Duodenal mucosa (tissue), 2 donors: Measurements from ENCODE around the gene AGPAT4.
"Not testable (repeated sequence)": the region's sequence is repeated elsewhere in the genome, so short reads cannot be mapped to it uniquely, and the experiment has no call there.

Source experiments
- H3K27ac ChIP-seq: one replicate; pipeline ENCODE4 v1.7.0; 2013; ENCODE audit warnings: low read depth, low read length
- H3K27me3 ChIP-seq, 2 donors: one replicate each; pipeline ENCODE4 v1.7.0; 2013; ENCODE audit warnings: low read length in 2 of 2, control low read depth in 1 of 2; ENCODE audit not compliant: insufficient read depth in 2 of 2, control insufficient read depth in 1 of 2
- H3K36me3 ChIP-seq, 2 donors: one replicate each; pipeline ENCODE4 v1.7.0; 2013; ENCODE audit warnings: low read length in 2 of 2, control low read depth in 1 of 2; ENCODE audit not compliant: insufficient read depth in 2 of 2, control insufficient read depth in 1 of 2
- H3K4me1 ChIP-seq, 2 donors: one replicate each; pipeline ENCODE4 v1.7.0; 2013; ENCODE audit warnings: low read length in 2 of 2, control low read depth in 1 of 2; ENCODE audit not compliant: insufficient read depth in 2 of 2, control insufficient read depth in 1 of 2
- H3K4me3 ChIP-seq, 2 donors: one replicate each; pipeline ENCODE4 v1.7.0; 2013; ENCODE audit warnings: low read length in 2 of 2, low read depth in 1 of 2
- H3K9ac ChIP-seq, 2 donors: one replicate each; pipeline ENCODE4 v1.7.0; 2013; ENCODE audit warnings: low read length in 2 of 2, low read depth in 1 of 2
- H3K9me3 ChIP-seq, 2 donors: one replicate each; pipeline ENCODE4 v1.7.0; 2013; ENCODE audit warnings: low read length in 2 of 2, control low read depth in 1 of 2; ENCODE audit not compliant: control insufficient read depth in 1 of 2

The AGPAT4 gene

GRCh38 chr6:161125591-161125990 is 148.3 kb downstream of the AGPAT4 start:
- Histone ChIP-seq H3K9me3 (peaks cover 5 to 12% of the 10 kb centered on the region in 2 donors), H3K36me3 (peaks cover 3 to 8% of the 10 kb centered on the region in 2 donors), H3K9ac (no peak overlapping the region), H3K4me1 (no peaks in the 10 kb centered on the region), H3K4me3 (no peak overlapping the region), H3K27me3 (no peaks in the 10 kb centered on the region), H3K27ac (no peak overlapping the region)

- H3K27me3 ChIP-seq, H3K27ac ChIP-seq, H3K4me3 ChIP-seq, H3K9ac ChIP-seq, H3K4me1 ChIP-seq: not testable (repeated sequence)
- H3K36me3 ChIP-seq: peaks cover 0 to 13% of the 10 kb centered on the region in 2 donors
- peaks cover 6 to 16% of the 10 kb centered on the region in 2 donors for H3K9me3 ChIP-seq
Observed at GRCh38 chr6:161123319-161123718, 150.5 kb downstream of the AGPAT4 start.

GRCh38 chr6:161117942-161118341 is 155.9 kb downstream of the AGPAT4 start:
- H3K9me3 ChIP-seq: peaks cover 4 to 8% of the 10 kb centered on the region in 2 donors
- H3K4me3 ChIP-seq: no peak overlapping the region
- peaks cover 3 to 54% of the 10 kb centered on the region in 2 donors for H3K36me3 ChIP-seq
- no peaks in the 10 kb centered on the region for H3K4me1 ChIP-seq
- no peak overlapping the region for H3K27ac ChIP-seq
- H3K9ac ChIP-seq: no peak overlapping the region
- H3K27me3 ChIP-seq: no peaks in the 10 kb centered on the region

GRCh38 chr6:161117308-161117707 is 156.6 kb downstream of the AGPAT4 start:
- no peaks in the 10 kb centered on the region for H3K4me1 ChIP-seq
- peaks cover 3 to 60% of the 10 kb centered on the region in 2 donors for H3K36me3 ChIP-seq
- H3K4me3 ChIP-seq: no peak overlapping the region

GRCh38 chr6:161116554-161116953 is 157.3 kb downstream of the AGPAT4 start:
- H3K4me3 ChIP-seq: no peak overlapping the region

More at GRCh38 chr6:161117308-161117707, 156.6 kb downstream of the AGPAT4 start:
- Histone ChIP-seq H3K27me3 (no peaks in the 10 kb centered on the region), H3K27ac (no peak overlapping the region), H3K9ac (no peak overlapping the region), H3K9me3 (peaks cover 4% of the 10 kb centered on the region in 2 donors)

GRCh38 chr6:161115468-161115867 is 158.4 kb downstream of the AGPAT4 start:
- peaks cover 15 to 78% of the 10 kb centered on the region in 2 donors for H3K36me3 ChIP-seq
- H3K27ac ChIP-seq: no peak overlapping the region

More at GRCh38 chr6:161116554-161116953, 157.3 kb downstream of the AGPAT4 start:
- Histone ChIP-seq H3K9ac (no peak overlapping the region), H3K36me3 (peaks cover 9 to 67% of the 10 kb centered on the region in 2 donors), H3K27ac (no peak overlapping the region), H3K4me1 (no peaks in the 10 kb centered on the region), H3K9me3 (peaks cover 4% of the 10 kb centered on the region in 2 donors), H3K27me3 (no peaks in the 10 kb centered on the region)

GRCh38 chr6:161111261-161111660 is 162.6 kb downstream of the AGPAT4 start:
- H3K36me3 ChIP-seq: peaks cover 40 to 99% of the 10 kb centered on the region in 2 donors
- no peak overlapping the region for H3K27ac ChIP-seq
- no peak overlapping the region for H3K4me3 ChIP-seq
- H3K4me1 ChIP-seq: no peaks in the 10 kb centered on the region
- no peaks in the 10 kb centered on the region for H3K27me3 ChIP-seq
- no peaks in the 10 kb centered on the region for H3K9me3 ChIP-seq
- H3K9ac ChIP-seq: no peak overlapping the region

More at GRCh38 chr6:161115468-161115867, 158.4 kb downstream of the AGPAT4 start:
- H3K27me3 ChIP-seq: no peaks in the 10 kb centered on the region
- no peak overlapping the region for H3K4me3 ChIP-seq
- no peak overlapping the region for H3K9ac ChIP-seq
- H3K4me1 ChIP-seq: no peaks in the 10 kb centered on the region
- H3K9me3 ChIP-seq: peaks cover under 1 to 4% of the 10 kb centered on the region in 2 donors

- Histone ChIP-seq H3K4me1 (no peaks in the 10 kb centered on the region), H3K9me3 (no peaks in the 10 kb centered on the region), H3K9ac (no peak overlapping the region), H3K4me3 (no peak overlapping the region), H3K36me3 (peaks cover 43 to 95% of the 10 kb centered on the region in 2 donors), H3K27ac (no peak overlapping the region), H3K27me3 (no peaks in the 10 kb centered on the region)
Observed at GRCh38 chr6:161110028-161110779, 163.7 kb downstream of the AGPAT4 start.

- no peak overlapping the region for H3K9ac ChIP-seq
- H3K4me3 ChIP-seq: no peak overlapping the region
- H3K9me3 ChIP-seq: no peaks in the 10 kb centered on the region
- H3K4me1 ChIP-seq: no peaks in the 10 kb centered on the region
- H3K27ac ChIP-seq: no peak overlapping the region
- H3K36me3 ChIP-seq: peaks cover 43 to 90% of the 10 kb centered on the region in 2 donors
- no peaks in the 10 kb centered on the region for H3K27me3 ChIP-seq
Observed at GRCh38 chr6:161109366-161109765, 164.5 kb downstream of the AGPAT4 start.

- H3K4me1 ChIP-seq: no peaks in the 10 kb centered on the region
- no peaks in the 10 kb centered on the region for H3K27me3 ChIP-seq
- H3K9ac ChIP-seq: no peak overlapping the region
- H3K9me3 ChIP-seq: no peaks in the 10 kb centered on the region
- no peak overlapping the region for H3K27ac ChIP-seq
- H3K36me3 ChIP-seq: peaks cover 43 to 90% of the 10 kb centered on the region in 2 donors
- no peak overlapping the region for H3K4me3 ChIP-seq
Observed at GRCh38 chr6:161108916-161109315, 164.9 kb downstream of the AGPAT4 start.
